Measurements from ENCODE around the gene CTDNEP1.

The CTDNEP1 gene

DNA sequence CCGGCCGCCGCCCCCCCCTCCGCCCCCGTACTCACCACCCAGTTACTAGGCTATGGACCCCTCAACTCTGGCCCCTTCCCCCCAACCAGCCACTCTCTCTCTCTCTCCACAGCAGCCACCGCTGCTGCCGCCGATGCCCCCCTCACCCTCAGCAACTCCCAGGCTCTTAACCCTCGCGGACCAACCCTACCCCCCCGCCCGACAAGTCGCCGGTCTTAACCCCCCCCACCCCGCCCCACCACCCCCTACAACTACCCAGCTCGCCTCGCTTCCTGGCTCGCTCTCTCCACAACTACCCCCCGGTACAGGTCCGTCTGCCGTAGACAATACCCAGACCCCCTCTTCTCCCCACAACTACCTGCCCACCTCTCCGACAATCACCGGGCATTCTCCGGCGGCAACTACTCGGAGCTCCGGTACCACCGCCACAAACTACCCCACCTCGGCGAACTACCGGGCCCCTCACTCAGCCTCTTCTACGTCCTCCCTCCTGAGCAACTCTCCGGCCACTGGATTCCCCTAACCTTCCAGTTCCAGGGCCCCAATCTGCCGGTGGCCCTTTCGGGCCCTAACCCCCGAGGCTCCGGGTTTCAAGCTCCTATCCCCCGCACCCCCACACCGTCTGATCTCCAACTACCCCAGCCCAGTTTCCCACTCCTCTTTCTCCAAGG, 13.0 kb downstream of the CTDNEP1 start:
- TF ChIP-seq CTCF (IDR thresholded peaks at IDR 0.05; ENCODE audit: insufficient read depth, low read depth, low read length, missing control alignments): no peak
- peak overlapping the region; percentile 70 for H3K4me3 ChIP-seq (ENCODE audit: low read depth, low read length)
- DNase-seq (ENCODE audit: low read depth): peak; percentile 64

- TF ChIP-seq CTCF (IDR thresholded peaks at IDR 0.05; ENCODE audit: insufficient read depth, low read depth, low read length, missing control alignments): no peak
- peak overlapping the region; percentile 70 for H3K4me3 ChIP-seq (ENCODE audit: low read depth, low read length)
These were observed 13.6 kb downstream of the CTDNEP1 start for GRCh38 chr17:7237761-7238419.

GRCh38 chr17:7237266-7237760, 14.2 kb downstream of the CTDNEP1 start:
- peak overlapping the region; percentile 70 for H3K4me3 ChIP-seq (ENCODE audit: low read depth, low read length)
- no peak for DNase-seq (ENCODE audit: low read depth)
- TF ChIP-seq CTCF (IDR thresholded peaks at IDR 0.05; ENCODE audit: insufficient read depth, low read depth, low read length, missing control alignments): no peak

More at GRCh38 chr17:7237761-7238419, 13.6 kb downstream of the CTDNEP1 start:
- peak; percentile 85 for DNase-seq (ENCODE audit: low read depth)

DNA sequence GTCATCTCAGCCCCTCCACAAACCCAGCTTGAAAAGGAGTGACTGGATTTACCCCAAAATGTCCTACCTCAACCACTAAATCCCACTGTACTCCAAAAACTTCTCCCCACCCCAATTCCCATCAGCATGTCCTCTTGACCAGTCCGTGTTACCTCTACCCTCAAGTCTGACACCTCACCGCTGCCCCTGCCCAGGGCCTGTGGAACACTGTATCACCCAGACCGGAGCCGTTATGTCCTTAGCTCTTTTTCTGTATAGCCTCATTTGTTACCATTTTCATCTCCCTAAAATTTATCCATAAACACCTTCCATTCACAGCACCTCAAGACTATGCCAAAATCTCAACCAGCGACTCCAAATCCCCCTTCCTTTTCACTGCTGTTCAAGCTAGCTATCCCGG, 14.7 kb downstream of the CTDNEP1 start:
- no peak for TF ChIP-seq CTCF (IDR thresholded peaks at IDR 0.05; ENCODE audit: insufficient read depth, low read depth, low read length, missing control alignments)
- no peak for DNase-seq (ENCODE audit: low read depth)
- no peak overlapping the region for H3K4me3 ChIP-seq (ENCODE audit: low read depth, low read length)

DNA sequence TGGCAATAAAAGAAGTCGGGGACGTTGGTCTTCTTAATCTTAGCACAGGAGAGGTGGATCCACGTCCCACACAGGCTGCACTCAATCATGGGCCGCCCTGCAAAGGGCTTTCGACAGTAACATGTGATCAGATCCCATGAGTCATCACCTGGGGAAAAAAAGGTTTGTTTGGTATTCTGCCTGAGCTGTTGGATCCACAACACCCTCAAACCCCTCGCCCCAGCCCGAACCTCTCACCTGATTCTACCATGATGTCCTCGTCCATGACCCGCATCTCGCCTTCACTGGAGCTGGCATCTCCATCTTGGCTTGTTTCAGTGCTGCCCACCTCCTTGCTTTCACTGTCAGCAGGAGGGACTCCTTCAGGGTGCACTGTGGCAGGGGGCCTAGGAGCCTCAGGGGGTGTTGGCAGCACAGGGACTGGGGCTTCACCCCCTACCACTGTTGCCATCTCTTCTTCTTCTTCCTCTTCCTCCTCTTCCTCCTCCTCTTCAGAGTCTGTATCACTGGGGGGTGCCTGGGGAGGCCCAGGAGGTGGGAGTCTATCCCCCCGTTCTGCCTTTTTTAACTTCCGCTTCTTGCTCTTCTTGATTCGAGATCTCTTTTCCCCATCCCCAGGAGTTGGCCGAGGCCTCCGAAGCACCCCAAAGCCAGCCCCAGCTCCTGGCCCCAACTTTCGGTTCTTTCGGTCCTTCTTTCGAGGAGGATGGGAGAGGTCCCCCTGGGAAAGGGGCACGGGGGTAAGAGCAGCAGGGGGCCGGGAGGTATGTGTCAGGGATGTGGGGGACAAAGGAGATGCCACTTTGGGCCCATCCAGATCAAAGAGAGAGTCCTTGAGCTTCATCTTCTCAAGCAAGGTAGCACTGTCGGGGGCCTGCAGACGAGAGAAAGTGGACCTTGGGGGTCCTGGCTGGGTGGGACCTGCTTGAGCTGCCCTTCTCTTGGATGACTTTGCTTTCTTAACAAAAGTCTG, 15.6 kb downstream of the CTDNEP1 start:
- DNase-seq (ENCODE audit: low read depth): no peak
- no peak for TF ChIP-seq CTCF (IDR thresholded peaks at IDR 0.05; ENCODE audit: insufficient read depth, low read depth, low read length, missing control alignments)

DNA sequence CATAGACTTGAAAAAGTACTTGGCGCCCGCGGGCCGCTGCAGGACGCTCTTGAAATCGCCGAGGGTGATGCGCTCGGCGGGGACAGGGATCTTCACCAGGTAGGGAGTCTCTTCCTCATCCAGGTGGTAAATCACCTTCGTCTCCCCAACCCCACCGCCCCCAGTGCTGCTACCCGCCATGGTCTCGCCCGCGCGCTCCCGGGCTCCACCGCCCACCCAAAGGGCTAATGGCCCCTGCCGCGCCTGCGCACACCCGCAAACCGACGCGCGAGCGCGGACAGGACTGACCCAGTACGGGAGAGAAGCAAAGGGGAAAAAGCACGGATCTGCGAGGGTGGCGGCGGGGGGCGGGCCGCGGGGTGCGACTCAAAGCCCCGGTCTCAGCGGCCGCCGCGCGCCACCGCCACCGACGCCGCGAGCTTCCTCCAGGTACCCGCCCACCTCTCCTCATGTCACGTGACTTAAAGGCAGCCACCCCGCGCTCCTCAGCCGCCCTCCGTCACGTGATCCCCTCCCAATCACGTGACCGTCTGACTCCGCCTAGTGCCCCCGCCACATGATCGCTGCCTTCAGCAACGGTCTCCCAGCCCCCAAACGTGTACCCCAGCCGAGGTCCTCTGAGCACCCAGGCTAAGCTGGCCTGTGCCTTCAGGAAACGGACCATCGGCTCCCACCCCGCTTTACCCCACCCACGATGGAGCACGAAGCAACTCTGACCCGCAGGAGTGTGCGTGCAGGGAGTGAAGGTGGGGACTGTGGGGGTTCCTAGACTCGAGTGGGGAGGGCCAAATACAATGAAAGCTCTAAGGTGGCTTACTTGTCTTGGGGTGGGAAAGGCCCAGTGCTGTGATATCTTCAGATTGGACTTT, 17.2 kb downstream of the CTDNEP1 start, which contains the start of gene DVL2:
DVL2 (minus strand) TSS at position 435 of the 869 bp plus-strand sequence; CDS start at position 180, 255 bp downstream.
- H3K4me3 ChIP-seq (ENCODE audit: low read depth, low read length): peak within 1 kb of the TSS; percentile 96
- peak; percentile 97 for DNase-seq (ENCODE audit: low read depth)
- no peak for TF ChIP-seq CTCF (IDR thresholded peaks at IDR 0.05; ENCODE audit: insufficient read depth, low read depth, low read length, missing control alignments)

More for the DNA sequence above, 15.6 kb downstream of the CTDNEP1 start:
- H3K4me3 ChIP-seq (ENCODE audit: low read depth, low read length): no peak overlapping the region
